Measurements from ENCODE around the gene ANO2.

The ANO2 gene

DNA sequence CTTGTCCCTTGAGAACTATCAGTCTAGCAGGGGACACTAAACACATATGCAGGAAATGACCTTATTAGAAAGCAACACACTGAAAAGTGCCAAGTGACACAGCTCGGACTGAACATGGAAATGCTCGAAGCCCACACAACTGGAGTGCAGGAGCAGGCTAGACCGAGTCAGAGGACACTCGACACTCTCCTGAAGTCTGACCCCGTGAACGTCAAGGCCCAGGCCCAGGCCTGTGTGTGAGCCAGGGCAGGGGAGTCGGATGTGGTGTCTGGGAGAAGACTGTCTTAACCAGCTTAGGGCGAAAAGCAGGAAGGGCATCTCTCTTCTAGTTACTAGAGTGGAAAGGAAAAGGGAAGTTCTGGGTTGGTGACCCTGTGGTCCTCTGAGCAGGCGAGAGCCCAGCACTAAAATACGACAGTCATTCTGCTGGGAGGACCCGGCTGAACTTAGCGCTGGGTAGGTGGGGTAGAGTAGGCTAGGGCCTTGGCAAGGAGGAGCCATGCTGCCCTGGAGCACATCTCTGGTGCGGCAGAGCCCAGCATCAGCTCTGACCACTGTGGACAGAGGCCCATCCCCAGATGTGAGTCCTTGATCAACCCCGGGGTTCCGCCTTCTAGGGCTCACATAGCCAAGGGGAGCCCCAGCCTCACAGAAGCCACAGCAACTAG is 420.2 kb downstream of the ANO2 start:
- no peak for DNase-seq

DNA sequence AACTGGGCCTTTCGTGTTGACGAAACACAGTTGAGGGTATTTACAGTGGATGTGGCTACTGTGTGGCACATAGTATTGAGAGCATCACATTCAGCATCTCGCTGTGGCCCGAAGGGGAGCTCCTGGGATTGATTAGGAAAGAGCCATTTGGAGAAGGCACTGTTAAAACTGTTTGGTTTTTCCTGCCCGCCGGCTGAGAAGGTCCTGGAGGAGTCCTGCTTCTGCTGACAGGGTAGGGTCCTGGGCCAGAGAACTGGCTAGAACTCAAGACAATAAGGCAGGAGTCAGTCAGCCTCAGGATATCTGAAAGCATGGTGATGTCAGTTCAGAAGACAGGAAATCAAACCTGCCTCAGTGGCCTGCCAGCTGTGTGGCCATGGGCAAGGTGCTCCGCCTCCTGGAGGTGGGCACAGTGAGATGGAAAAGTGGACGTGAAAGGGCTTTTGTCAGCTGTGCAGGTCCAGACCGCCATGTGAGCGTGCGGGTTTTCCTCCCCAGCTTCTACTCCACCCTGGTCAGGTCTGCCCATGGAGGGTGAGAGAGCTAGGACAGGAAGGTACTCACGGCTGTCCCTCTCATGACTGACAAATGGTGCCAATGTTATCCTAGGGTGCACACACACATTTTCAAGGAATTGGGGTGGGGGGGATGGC is 420.8 kb downstream of the ANO2 start:
- DNase-seq: no peak

DNA sequence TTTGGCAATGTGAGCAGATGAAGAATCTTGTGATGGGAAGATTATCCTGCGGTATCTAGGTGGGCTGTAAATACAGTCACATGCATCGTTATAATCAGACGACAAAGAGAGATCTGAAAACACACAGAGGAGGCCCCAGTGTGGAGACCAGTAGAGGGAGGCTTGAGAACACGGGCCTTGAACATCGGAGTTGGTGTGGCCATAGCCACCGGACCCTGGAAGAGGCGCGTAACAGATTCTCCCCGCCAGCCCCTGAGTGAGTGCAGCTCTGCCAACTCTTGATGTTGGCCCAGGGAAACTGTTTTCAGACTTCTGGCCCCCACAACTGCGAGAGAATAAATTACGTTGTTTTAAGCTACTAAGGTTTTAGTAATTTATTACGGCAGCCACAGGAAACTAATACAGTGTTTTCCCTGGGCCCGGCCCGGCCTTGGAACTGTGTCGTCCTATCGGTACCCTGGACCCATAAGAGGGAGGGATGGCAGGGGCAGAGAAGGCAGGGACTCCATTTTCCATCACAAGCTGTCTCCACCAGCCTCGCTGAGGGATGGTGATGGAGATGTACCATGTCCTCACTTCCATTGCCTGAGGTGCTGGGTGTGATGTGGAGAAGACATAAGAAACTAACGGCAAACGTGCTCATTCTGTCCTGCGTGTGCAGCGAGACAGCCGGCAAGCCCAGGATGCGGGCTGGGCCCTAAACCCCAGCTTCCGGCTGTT is 421.5 kb downstream of the ANO2 start:
- no peak for DNase-seq

DNA sequence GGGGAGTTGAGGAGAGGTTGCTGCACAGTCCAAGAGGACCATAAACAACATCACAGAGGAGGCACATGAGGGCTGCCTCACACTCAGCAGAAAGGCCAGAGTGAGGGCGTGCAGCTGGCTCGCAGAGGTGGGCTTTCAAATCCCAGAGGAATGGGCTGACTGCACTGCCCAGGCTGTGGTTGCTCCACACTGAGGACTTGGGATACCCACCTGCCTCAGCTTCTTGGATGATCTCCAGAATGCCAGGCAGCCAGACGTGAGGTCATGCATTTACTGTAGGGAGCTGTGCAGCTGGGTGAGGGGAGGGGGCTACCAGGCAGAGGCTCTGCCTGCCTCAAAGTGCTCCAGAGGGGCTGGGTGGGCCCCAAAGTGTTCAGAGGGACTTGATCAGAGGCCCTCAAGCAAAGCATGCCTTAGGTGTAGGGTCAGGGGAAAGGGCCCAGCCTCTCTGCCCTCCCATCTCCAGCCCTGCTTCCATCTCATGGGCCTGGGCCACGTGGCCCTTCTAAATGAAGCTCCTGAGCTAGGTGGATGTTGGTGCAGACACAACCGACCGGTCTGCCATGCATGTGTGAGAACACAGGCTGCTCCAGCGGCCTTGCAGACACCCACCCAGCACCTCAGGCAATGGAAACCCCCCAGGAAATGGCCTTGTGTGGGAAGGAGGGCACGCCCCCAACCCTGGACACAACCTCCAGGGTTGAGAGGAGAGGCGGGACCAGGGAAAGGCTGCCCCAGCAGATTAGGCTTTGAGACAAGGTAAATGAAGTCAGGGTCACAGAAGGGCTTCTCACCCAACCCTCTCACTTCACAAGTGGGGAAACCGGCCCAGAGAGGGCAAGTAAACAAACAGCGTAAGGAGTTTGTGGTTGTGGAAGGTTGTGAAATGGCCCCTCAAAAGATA is 422.4 kb downstream of the ANO2 start:
- no peak for DNase-seq

DNA sequence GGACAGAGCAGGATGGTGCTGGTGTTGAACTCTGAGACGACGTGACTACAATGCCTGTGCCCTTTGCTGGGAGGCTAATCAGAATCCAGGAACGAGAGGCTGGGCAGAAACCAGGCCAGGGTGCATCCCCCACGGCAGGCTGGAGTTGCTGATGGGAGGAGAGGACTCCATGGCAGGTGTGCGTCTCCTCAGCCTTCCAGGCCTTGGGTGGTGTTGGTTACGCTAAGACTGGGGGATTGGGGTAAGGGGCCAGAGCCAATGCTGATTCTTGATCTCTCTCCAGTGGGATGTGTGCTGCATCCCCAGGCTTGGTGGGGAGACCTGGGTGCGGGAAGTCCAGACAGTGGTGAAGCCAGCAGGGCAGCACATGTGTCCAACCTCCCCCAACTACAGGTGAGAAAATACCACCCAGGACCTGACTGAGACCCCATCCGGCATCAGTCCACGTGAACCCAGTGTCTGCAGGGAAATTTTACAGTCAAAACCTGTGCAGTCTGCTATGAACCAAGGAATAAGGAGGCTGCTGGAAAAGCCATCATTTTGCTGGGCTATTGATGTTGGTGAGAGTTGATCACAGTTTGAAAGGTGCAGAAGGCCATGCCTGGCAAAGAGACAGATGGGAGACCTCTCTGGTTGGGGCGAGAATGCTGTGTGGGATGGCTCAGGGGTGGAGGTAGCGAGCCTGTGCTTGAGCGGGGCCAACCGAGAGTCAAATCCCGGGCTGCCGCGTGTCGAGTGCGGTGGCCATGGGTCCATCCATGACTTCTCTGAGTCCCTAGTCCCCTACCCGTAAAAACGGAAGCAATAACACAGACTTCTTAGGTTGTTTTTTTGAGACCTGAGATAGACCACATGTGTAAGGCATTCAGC is 423.4 kb downstream of the ANO2 start:
- DNase-seq: no peak

DNA sequence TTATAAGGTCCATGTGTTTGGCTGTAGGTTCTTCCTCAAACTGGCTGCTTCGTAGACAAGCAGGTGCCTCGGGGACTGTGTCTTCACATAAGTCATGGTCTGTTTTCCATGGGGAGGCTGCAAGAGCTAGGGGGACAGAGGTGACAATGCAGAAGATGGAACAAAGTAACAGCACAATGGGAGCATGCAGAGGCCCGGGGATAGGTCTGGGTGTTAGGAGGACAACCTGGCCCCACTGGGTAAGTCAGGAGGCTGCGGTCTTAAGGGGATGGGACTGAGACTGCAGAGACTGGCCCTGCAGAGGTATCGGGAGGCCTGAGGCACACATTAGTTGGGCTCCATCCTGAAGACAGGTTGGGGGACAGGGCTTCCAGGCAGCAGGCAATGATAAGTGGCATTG is 424.2 kb downstream of the ANO2 start:
- DNase-seq: no peak

DNA sequence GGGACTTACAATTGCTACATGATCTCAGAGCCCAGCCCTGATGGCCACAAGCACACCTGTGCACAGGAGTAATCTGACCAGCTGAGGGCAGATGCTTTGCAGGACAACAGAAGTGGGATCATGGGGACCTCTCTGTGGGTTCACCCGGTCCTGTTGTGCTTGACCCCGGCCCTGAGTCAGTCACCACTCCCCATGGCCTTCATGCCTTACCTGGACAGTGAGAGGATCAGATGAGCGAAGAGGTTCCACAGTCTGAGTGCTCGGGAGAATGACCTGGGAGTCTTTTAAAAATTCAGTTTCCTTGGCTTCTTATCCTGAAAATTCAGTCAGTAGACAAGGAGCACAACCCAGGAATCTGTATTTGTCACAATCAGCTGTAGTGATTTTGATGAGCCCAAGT is 425.0 kb downstream of the ANO2 start:
- no peak for DNase-seq

DNA sequence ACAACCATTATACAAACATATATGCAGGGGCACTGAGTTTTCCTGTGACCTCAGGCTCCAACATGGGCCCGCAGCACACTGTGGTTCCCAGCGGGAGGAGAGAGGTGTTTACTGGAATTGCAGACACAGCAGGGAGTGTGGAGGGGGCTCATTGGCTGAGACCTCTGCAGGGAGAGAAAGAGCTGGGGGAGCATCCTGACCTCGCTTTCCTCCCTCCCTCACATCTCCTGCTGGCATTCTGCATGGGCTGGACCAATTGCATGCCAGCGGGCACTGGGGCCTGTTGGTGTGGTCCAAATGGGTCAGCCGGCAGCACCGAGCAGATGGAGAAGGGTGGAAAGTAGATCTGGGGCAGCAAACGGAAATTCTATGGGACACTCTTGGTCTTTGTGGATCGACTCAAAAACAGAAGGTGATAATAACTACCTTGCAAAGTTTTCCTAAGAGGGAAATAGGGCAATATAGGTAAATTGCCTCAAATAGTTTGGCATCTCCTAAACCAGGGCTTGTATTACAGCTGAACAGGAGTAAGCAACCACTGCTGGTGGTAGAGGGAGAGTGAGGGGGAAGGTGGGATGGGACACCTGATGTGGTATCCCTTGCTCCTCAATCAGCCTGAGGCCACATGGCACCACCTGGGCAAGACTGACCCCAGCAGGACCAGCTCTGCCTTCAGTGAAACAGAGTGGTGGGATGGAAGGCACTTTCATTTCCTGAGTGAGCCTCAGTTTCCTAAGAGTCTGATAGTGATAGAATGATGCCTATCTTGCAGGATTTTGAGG is 426.3 kb downstream of the ANO2 start:
- no peak for DNase-seq

DNA sequence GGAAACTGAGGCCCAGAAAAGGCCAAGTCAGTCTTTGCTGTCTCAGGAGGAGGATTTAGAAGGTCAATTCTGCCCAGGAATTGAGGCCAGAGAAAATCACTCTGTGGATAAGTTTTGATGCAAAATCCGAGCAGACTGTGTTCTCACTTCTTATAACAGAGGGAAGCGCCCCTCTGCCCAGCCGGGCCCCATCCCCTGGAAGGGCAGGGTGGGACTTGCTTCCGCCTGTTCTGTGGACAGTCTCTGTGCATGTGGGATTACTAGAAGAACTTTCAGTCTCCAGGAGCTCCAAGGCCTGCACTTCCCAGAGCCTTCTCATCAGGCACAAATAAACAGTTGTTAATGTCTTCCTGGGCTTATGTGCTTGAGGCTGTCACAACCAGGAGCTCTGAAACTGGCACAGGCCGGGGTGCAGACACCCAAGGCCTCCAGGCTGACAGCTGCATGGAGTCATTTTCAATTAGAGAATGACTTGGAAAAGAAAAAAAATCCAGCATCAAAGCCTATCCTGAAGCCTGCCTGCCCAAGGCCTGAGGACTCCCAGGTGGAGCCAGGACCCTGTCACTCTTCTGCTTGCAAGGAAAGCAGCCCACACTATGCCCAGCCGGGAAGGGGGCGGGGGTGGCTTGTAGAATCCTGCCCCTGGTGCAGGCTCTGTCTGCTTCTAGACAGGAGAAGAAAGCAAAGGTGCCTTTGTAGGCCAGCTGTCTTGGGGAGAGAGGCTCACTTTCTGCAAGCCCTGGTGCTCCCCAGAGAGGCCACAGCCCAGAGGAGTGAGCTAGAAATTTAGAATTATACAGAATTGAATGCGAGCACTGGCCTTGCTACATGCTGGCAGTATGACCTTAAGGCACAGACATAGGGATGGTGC is 428.5 kb downstream of the ANO2 start:
- DNase-seq: no peak

DNA sequence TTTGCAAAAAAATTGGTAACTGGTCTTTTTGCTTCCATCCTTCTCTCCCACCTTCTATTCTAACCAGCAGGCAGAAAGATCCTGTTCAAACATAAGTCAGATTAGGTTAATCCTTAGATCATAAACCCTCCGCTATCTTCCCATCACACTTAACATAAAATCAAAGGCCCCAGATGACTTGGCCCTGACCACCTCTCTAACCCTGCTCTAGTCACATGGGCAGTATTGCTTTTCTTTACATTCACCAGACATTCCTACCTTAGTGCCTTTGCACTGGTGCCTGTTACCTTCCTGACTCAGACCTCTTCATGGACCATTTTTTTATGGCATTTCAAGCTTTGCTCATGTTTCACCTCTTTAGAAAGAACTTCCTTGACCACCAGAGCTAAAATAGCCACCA is 429.6 kb downstream of the ANO2 start:
- no peak for DNase-seq

DNA sequence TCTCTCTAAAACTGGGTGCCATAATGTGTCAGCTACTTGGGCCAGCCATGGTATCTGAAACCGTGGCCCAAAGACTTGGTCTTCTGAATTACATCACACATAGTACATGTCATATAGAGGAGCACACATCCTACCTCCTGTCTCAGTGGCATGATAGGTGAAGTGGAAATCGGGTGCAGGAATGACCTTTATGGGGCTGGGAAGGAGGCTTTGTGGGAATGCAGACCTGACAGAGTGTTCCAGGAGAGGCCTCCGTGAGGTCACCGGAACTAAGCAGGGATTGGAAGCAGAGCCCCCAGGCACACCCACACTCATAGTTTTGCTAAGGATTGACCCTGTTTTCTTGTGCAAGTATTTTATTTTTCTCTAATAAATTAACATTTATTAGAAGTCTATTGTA is 430.5 kb downstream of the ANO2 start:
- no peak for DNase-seq

DNA sequence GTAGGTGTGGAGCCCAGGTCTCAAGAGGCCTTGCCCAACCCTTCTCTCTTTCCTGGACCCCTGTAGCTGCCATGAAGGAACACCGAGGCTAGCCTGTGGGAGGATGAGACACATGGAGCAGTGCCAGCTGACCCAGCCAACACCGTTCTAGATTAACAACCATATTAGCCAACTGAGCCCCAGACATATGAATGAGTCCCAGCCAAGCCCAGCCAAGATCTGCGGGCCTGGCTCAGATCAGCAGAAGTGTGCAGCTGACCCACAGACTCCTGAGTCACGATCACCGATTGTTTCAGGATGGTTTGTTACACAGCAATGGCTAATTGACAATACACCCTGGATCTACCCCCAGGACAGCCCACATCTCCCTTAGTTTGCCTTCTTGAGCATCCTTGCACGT is 431.0 kb downstream of the ANO2 start:
- DNase-seq: no peak

DNA sequence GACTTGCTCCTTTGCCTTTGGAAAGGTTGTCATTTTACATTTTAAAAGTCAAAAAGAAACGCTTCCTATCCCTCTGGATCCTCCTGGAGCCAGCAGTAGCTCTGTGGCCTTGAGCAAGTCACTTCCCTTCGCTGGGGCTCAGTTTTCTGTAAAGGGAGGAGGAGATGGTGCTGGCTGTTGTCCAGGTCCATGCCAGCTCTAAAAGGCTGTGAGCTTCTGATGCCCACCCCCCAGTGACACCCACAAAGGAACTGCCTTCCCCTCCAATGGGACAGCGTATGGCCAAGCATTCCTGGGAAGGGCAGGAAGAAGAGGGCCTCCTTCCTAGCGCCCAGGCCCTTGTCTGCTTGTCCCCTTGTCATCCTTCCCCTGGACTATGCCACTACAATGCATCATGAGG is 431.7 kb downstream of the ANO2 start:
- no peak for DNase-seq

Measured in NCI-H748 treated with DMSO at 0.1 percent for 48 hours (cell line).